DOHH2 (cell line): ENCODE measurements around the gene MYG1.

Experiments used
- H3F3A ChIP-seq: fragments of 200-600 bp; sonication (generic), shearing (Covaris generic); 2 replicates; pipeline ENCODE4 v1.6.0; 2016; ENCODE audit warnings: antibody characterized with exemption, mild to moderate bottlenecking; ENCODE audit not compliant: control insufficient read depth, insufficient read depth
- H3K27ac ChIP-seq: fragments of 200-600 bp; sonication (generic); 2 replicates; pipeline ENCODE4 v1.5.1; 2014; ENCODE audit warnings: low read depth, mild to moderate bottlenecking, low read length, moderate library complexity
- H3K27me3 ChIP-seq: fragments of 200-600 bp; sonication (generic); 2 replicates; pipeline ENCODE4 v1.6.1; 2014; ENCODE audit warnings: mild to moderate bottlenecking, low read length, mixed read lengths; ENCODE audit not compliant: control insufficient read depth
- H3K36me3 ChIP-seq: fragments of 200-600 bp; sonication (generic); 2 replicates; pipeline ENCODE4 v1.6.1; 2014; ENCODE audit warnings: mild to moderate bottlenecking, low read length, moderate library complexity, mixed read lengths; ENCODE audit not compliant: control insufficient read depth
- H3K4me1 ChIP-seq: fragments of 200-600 bp; sonication (generic); 2 replicates; pipeline ENCODE4 v1.6.1; 2014; ENCODE audit warnings: mild to moderate bottlenecking, low read length, mixed read lengths; ENCODE audit not compliant: control insufficient read depth
- H3K4me2 ChIP-seq: fragments of 200-600 bp; sonication (generic); 2 replicates; pipeline ENCODE4 v1.6.0; 2014; ENCODE audit warnings: mild to moderate bottlenecking, low read length, moderate library complexity
- H3K4me3 ChIP-seq: fragments of 200-600 bp; sonication (generic); 2 replicates; pipeline ENCODE4 v1.5.1; 2014; ENCODE audit warnings: mild to moderate bottlenecking, low read length, mixed read lengths
- H3K79me2 ChIP-seq: fragments of 200-600 bp; sonication (generic); 2 replicates; pipeline ENCODE4 v1.6.1; 2014; ENCODE audit warnings: mild to moderate bottlenecking, low read length, mixed read lengths; ENCODE audit not compliant: control insufficient read depth
- H3K9me2 ChIP-seq: fragments of 200-600 bp; sonication (generic); replicated peaks from 2 replicates; pipeline ENCODE4 v1.6.1; 2014; ENCODE audit warnings: mild to moderate bottlenecking, low read length, mixed read lengths; ENCODE audit not compliant: control insufficient read depth
- H3K9me3 ChIP-seq: fragments of 200-600 bp; sonication (generic); 2 replicates; pipeline ENCODE4 v1.6.1; 2014; ENCODE audit warnings: antibody characterized with exemption, low read length, mixed read lengths; ENCODE audit not compliant: control insufficient read depth, insufficient read depth
- H4K20me1 ChIP-seq: fragments of 200-600 bp; sonication (generic); 2 replicates; pipeline ENCODE4 v1.6.0; 2014; ENCODE audit warnings: low read depth, mild to moderate bottlenecking, antibody characterized with exemption, low read length, moderate library complexity; ENCODE audit not compliant: control insufficient read depth, insufficient read depth
- EZH2phosphoT487 ChIP-seq: fragments of 200-600 bp; sonication (generic); IDR thresholded peaks from 2 replicates; pipeline ENCODE4 v1.6.1; 2017; ENCODE audit warnings: borderline replicate concordance, mild to moderate bottlenecking, antibody characterized with exemption, low read length, moderate library complexity, mixed read lengths
- TF ChIP-seq, protein P1 (sequence below): fragments of 200-600 bp; sonication (generic); IDR thresholded peaks from one replicate; pipeline ENCODE4 v1.5.1; 2014; ENCODE audit warnings: antibody characterized with exemption, mild to moderate bottlenecking, low read depth, low read length; ENCODE audit not compliant: poor library complexity, severe bottlenecking

Gene MYG1

DNA sequence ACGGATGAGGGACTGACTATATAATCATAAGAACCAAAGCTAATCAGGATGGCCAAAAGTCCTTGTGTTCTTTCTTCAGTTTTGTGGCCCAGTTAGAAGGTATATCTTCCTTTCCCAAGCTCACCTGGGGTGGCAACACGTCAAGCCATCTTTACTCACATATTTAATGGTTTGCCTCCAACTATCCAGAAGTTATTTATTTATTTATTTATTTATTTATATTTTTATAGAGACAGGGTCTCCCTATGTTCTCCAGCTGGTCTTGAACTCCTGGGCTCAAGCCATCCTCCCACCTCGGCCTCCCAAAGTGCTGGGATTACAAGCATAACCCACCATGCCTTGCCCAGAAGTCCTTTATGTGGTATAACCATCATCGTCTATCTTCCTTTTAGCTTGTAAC lies 48.4 kb downstream of the MYG1 start:
- H3K4me1 ChIP-seq, result peaks cover 29% of the 10 kb centered on the region
- no peak overlapping the region for H3K27ac ChIP-seq
- peaks cover 14% of the 10 kb centered on the region for H3F3A ChIP-seq
- no peak overlapping the region for H3K4me3 ChIP-seq
- H3K9me3 ChIP-seq, result no peaks in the 10 kb centered on the region
- H3K27me3 ChIP-seq, result no peaks in the 10 kb centered on the region
- H3K9me2 ChIP-seq, result no peaks in the 10 kb centered on the region
- 0 out of 2 replicates have a peak, but pooled peaks cover 3% of the 10 kb centered on the region for H4K20me1 ChIP-seq
- TF ChIP-seq, protein P1, sequence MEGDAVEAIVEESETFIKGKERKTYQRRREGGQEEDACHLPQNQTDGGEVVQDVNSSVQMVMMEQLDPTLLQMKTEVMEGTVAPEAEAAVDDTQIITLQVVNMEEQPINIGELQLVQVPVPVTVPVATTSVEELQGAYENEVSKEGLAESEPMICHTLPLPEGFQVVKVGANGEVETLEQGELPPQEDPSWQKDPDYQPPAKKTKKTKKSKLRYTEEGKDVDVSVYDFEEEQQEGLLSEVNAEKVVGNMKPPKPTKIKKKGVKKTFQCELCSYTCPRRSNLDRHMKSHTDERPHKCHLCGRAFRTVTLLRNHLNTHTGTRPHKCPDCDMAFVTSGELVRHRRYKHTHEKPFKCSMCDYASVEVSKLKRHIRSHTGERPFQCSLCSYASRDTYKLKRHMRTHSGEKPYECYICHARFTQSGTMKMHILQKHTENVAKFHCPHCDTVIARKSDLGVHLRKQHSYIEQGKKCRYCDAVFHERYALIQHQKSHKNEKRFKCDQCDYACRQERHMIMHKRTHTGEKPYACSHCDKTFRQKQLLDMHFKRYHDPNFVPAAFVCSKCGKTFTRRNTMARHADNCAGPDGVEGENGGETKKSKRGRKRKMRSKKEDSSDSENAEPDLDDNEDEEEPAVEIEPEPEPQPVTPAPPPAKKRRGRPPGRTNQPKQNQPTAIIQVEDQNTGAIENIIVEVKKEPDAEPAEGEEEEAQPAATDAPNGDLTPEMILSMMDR, result no peak
- TF ChIP-seq EZH2phosphoT487, result no peak
- no peaks in the 10 kb centered on the region for H3K79me2 ChIP-seq
- H3K4me2 ChIP-seq, result no peak overlapping the region
- H3K36me3 ChIP-seq, result no peaks in the 10 kb centered on the region

DNA sequence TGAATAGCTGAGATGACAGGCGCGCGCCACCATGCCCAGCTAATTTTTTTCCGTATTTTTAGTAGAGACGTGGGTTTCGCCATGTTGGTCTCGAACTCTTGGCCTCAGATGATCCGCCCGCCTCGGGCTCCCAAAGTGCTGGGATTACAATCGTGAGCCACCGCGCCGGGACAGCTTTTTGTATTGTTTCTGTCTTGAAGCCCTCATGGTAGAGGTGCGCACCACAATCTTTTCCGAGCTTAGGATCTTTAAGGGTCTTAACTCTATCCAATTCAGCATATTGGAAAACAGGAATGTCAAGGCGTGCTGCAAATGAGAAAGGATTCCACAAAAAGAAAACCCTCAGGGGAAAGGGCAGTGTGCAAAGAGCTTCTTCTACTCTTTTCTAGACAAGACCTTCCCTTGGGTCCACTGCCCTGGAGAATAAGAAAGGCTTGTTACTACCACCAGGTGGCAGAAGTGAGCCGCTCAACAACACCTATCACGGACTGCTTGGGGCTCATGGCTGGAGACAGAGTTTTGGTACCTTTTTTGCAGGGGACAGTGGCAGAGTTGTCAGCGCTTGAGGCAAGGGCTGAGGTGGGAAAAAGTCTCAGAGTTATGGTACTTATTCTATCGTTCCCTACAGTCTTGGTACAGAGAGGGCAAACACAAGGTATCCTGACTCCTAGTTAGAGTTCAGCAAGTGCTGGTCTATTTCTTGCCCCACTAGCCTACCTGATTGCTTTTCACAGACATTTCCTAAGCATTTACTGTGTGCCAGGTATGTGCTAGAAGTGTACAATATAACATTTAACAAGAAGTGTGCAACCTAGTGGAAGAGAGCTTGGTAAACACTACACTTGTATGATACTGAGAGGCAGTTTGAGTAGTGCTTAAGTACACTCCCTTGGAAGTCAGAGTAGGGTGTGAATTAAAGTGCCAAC lies 53.1 kb downstream of the MYG1 start:
- Histone ChIP-seq H3K9me2 (no peaks in the 10 kb centered on the region), H3F3A (no peaks in the 10 kb centered on the region), H3K9me3 (no peaks in the 10 kb centered on the region), H3K27ac (no peak overlapping the region), H3K4me1 (peaks cover 7% of the 10 kb centered on the region), H3K4me2 (no peak overlapping the region; the same call in 1 of the 2 replicates), H3K79me2 (no peaks in the 10 kb centered on the region), H3K36me3 (no peaks in the 10 kb centered on the region), H3K4me3 (no peak overlapping the region), H3K27me3 (no peaks in the 10 kb centered on the region), H4K20me1 (no peaks in the 10 kb centered on the region)
- TF ChIP-seq, protein P1, result peak; percentile 85
- TF ChIP-seq EZH2phosphoT487, result no peak

DNA sequence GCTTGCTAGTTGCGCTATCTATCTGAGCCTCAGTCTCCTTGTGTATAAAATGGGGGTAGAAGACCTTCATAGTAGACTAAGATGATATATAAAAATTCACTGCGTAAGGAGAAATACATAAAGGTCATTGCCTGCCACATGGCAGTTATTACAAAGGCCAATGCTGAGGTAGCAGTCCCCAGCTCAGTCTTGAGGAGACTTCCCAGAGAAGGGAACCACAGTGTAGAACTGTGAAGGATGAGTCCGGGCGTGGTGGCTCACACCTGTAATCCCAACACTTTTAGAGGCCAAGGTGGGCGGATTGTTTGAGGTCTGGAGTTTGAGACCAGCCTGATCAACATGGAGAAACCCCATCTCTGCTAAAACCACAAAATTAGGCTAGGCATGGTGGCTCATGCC lies 53.8 kb downstream of the MYG1 start:
- no peak overlapping the region for H3K4me3 ChIP-seq
- TF ChIP-seq, protein P1, result no peak
- TF ChIP-seq EZH2phosphoT487, result no peak
- H3K27ac ChIP-seq, result no peak overlapping the region
- H3K79me2 ChIP-seq, result no peaks in the 10 kb centered on the region
- no peak overlapping the region for H3K4me2 ChIP-seq
- no peaks in the 10 kb centered on the region for H4K20me1 ChIP-seq
- no peaks in the 10 kb centered on the region for H3K27me3 ChIP-seq
- no peaks in the 10 kb centered on the region for H3K9me3 ChIP-seq
- H3K36me3 ChIP-seq, result no peaks in the 10 kb centered on the region
- H3F3A ChIP-seq, result no peaks in the 10 kb centered on the region
- no peaks in the 10 kb centered on the region for H3K9me2 ChIP-seq
- peaks cover 7% of the 10 kb centered on the region for H3K4me1 ChIP-seq
